GM18870 (cell line): ENCODE results near the gene GRM7.
"Not testable (repeated sequence)": the region's sequence is repeated elsewhere in the genome, so short reads cannot be mapped to it uniquely, and the experiment has no call there.

Source experiments
- ATAC-seq: cut with Tn5 transposase; IDR thresholded peaks from one replicate; pipeline ENCODE4 v1.9.1; 2021; ENCODE audit warnings: moderate library complexity; ENCODE audit not compliant: unreplicated experiment

The GRM7 gene

DNA sequence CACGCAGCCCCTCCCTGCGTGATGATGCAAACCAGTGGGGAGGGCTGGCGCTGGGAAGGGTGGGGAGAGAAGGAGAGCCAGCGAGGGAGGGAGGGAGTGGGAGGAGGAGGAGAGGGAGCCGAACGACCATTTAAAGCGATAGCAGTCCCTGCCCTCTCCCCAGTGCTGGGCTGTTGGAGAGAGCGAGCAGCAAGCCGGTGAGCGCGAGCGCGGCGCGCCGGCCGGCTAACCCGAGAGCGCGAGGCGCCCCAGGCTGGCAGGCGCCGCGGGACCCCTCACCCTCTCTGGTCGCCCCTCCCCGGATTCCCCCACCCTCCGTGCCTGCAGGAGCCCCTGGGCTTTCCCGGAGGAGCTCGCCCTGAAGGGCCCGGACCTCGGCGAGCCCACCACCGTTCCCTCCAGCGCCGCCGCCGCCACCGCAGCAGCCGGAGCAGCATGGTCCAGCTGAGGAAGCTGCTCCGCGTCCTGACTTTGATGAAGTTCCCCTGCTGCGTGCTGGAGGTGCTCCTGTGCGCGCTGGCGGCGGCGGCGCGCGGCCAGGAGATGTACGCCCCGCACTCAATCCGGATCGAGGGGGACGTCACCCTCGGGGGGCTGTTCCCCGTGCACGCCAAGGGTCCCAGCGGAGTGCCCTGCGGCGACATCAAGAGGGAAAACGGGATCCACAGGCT lies at the start of gene GRM7:
TSS of gene GRM7 (plus strand) at position 162 of the 671 bp plus-strand sequence.
- ATAC-seq = no peak

GRCh38 chr3:6821411-6821810 lies 39.5 kb upstream of the GRM7 start:
- ATAC-seq = no peak

DNA sequence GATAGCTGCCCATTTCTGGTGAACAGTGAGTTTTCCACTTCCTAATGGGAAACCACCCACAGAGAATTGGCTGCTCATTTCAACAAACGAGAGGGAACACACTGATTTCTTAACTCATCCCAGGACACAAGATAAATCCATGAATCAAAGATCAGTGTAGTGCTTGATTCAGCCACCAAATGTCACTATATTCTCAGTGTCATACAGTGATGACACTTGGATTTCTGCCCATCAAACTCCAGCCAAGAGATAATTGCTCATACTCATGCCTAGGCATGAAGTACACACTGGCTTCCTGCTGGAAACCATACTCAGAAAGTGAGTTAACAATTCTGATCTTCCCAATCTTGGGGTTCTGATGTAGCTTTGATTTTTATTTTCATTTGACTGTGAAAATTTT lies 35.4 kb upstream of the GRM7 start:
- ATAC-seq = no peak

GRCh38 chr3:6827453-6827852 lies 33.5 kb upstream of the GRM7 start:
- ATAC-seq = no peak

GRCh38 chr3:6844723-6845122 lies 16.2 kb upstream of the GRM7 start:
- ATAC-seq = no peak

DNA sequence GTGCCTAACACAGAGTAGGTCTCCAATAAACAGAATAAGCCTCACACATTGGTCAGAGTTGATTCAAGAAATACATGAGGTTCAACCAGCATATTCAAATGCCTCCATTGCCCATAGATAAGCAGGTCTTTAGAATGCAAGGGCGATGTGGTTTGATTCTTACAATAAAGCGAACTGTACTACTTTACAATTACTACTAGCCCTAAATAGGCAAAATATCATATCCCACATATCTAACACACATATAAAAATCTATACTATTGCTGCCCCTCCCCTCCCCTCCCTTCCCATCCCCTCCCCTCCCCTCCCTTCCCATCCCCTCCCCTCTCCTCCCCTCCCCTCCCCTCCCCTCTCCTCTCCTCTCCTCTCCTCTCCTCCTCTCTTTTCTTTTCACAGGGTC lies 6.7 kb upstream of the GRM7 start:
- no peak for ATAC-seq

DNA sequence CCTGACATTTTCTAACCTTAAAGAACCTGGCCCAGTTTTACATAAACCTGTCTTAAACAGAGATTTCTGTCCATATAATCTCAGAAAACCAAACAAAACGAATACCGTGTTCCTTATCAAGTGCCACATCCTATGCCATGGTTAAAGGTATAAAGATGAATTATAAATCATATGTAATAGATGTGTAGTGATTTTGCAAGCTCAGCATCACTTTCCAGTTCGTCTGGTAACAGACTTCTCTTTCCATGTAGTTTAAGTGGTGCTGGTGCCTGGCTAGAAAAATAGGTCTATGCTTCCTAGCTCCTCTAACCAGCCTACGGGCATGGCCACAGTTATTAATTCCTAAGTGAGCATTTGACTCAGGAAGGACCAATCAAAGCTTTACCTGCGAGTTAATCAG lies 3.4 kb upstream of the GRM7 start:
- ATAC-seq = no peak

- no peak for ATAC-seq
Observed at GRCh38 chr3:6860149-6860953, 564 bp upstream of the GRM7 start.

- no peak for ATAC-seq
Observed at GRCh38 chr3:6861625-6862000, 698 bp downstream of the GRM7 start.

DNA sequence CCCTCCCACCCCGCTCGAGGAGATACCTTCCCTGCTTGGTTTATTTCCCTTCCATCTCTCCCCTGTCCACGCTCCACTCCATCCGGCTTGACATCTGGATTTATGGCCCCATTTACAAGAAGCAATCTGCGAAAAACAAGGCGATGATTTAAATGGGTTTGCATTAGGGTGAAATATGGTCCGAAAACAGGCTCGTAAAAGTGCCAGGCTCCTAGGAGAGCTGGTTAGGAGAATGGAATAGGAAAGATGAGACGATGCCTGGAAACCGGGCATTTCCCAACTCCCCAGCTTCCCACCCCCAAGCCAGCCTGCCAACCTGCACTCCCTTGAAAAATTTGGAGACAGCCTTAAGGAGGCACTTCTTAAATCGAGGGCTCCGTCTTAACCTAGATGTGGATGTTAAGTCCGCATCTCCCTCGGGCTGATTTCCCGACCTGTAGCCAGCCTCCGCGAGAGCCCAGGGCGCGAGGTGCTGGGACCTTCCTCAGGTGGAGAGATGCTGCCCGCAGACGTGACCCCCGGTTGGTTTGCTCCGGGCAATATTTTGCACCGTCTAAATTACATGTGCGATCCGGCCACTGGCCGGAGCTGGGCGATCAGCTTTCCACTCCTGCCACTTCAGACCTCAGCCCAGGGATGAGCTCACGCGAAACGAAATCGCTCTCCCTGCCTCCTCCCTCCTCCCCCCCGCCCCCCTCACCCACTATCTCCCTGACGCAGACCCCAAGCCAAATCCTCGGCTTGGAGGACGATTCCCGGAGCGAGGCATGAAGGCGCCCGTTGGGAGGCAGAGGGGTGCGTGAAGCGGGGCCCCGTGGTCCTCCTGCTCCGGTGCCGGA lies 1.3 kb downstream of the GRM7 start:
- ATAC-seq = no peak

GRCh38 chr3:6862880-6863195 lies 1.9 kb downstream of the GRM7 start:
- no peak for ATAC-seq

DNA sequence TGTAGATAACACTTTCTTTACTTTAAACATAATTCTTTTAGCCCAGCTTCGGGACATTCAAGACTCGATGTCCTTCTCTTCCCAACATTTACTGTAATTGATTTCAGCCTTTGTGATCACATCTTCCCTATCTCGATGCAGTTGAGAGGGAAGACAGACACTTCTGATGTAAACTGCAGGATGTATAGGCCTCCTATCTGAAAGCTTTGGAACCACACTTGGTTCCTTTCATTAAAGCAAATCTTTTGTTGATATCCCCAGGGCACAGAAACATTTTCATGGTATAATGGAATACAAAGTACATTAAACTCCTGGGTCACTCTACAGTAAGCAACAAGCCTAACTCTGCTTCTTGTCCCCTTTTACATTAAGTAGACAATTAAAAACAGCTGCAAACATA lies 6.4 kb downstream of the GRM7 start:
- ATAC-seq = no peak

GRCh38 chr3:6878731-6879130 lies 17.8 kb downstream of the GRM7 start:
- no peak for ATAC-seq

- ATAC-seq = no peak
Observed at GRCh38 chr3:6912240-6912639, 51.3 kb downstream of the GRM7 start.

DNA sequence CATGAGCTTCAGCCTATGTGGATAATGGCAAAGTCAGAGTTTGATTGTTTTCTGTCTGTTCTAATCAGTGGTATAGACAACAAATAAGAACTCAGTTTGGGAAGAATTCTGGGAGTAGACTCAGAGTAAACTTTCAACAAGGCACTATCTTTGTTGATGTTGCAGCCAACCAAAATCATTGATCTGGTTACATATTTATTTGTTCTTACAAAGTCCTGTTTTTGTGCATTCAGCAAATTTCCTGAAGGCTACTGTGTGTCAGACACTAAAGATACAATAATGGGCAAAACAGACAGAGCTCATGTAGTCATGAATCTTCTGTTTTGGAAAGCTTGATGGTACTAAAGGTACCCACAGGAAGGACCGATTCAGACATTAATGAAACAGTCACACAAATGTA lies 55.0 kb downstream of the GRM7 start:
- no peak for ATAC-seq

DNA sequence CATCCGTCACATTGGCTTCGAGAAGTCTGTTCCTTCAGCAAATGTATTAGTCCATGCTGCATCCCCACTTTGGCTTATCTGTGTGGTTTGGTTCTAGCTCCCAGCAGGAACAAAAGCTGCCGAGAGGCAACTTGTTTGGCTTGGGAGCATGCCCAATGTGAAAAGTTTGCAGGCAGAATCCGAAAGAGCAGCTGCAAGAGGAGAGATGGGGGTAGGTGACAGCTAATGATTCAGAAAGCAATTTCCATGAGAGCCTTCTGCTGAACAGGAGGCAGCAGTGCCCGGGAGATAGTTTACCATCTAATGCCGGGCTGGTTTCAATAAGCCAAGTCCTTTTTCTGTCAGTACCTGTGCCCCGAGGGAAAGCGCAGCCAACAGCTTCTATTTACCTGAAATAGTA lies 60.2 kb downstream of the GRM7 start:
- no peak for ATAC-seq

DNA sequence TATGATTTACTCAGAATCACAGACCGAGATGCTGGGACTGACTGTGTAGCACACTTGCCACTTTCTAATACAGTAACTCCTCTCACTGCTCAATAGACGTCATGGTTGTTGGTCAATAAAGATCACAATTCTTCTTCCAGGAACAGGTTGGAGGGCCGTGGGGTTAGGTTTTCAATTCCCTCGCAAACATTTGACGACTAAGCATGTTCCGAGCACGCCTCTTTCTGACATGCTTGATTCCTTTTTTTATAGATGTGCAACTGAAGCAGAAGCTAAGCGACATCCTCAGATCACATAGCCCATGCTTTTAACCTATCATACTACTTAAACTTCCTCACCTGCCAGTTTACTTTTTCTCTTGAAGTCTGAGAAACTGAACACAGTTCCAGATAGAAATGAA lies 61.0 kb downstream of the GRM7 start:
- no peak for ATAC-seq

GRCh38 chr3:6928064-6928463 lies 67.1 kb downstream of the GRM7 start:
- ATAC-seq = no peak

DNA sequence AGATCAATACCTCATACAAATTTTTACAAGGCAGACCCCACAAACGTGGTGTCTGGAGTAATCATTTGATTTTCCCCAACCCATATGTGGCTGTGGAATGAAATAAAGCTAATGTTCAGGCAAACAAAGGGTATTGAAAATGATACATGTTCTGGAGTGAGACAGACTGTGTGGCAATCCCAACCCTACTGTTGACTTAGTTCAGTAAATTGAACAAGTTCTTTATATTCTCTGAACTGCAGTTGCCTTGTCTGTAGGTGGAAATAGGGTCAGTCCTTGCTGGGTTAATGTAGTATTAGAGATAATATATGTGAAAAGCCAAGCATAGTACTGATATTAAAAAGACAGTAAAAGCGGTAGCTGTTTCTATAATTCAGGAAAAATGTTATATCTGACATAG lies 69.0 kb downstream of the GRM7 start:
- ATAC-seq = no peak

DNA sequence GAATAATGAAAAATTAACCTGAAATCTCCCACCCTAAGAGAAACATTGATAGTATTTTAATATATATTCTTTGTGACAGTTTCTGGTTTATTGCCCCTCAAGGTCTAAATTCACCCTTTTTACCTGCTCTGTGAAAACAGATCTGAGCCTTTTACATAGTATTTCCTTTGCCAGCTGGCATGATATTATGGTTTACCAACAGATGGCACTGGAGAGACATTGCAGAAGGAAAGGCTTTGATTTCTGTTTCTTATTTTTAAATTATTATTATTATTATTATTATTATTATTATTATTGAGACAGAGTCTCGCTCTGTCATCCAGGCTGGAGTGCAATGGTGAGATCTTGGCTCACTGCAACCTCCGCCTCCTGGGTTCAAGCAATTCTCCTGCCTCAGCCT lies 74.5 kb downstream of the GRM7 start:
- not testable (repeated sequence) for ATAC-seq

DNA sequence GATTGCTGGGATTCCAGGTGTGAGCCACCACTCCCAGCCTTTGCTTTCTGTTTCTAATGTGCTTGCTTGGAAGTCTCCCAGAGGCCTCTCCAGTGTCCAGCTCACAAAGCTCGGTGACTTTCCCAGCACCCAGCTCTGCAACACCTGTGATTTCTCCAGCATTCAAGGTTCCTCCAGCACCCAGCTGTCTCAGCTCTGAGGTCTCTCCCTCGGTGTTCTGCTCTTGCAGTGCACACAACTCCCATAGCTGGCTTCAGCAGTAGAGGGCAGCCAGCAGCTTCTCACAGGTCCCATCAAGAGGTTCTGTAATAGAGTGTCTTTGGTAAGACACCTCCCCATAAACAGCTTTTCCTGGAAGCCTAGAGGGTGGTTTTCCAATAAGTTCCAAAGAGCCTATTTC lies 75.1 kb downstream of the GRM7 start:
- ATAC-seq = no peak

- ATAC-seq = no peak
Observed at GRCh38 chr3:6962801-6963200, 101.9 kb downstream of the GRM7 start.
